NCI-H2227 (cell line): Measurements from ENCODE around the gene MARCHF10.
A peak's percentile ranks its signal among the peaks of the same experiment; 100 is the strongest.
"Not testable (repeated sequence)": the region's sequence is repeated elsewhere in the genome, so short reads cannot be mapped to it uniquely, and the experiment has no call there.

Source experiments
- DNase-seq: peaks from one replicate; lab custom pipeline; 2025; ENCODE audit not compliant: unreplicated experiment; lab: John Stamatoyannopoulos, UW

MARCHF10 gene

DNA sequence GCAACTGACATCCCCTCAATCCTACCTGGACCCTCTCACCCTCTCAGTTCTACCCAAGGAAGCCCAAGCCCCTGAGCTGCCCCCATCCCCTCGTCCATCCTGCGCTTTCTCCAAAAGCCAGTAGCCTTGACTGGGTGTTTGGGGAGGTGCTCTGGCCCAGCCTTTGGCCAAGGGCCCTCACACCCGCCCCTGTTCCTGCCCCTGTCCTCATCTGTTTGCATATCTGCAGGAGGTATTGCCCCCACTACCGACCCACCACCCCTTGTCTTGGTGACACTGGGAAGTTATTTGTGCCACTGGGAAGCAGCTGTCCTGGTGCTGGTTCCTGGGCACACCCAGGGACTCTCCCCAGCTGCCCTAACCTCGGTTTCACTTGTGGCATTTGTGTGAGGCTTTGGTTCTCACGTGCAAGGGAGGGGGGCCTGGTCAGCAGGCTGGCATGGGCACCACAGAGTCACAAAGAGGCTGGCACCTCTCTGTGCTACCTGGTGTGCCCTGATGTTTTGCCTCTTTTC lies 105.3 kb downstream of the MARCHF10 start:
- no peak for DNase-seq

DNA sequence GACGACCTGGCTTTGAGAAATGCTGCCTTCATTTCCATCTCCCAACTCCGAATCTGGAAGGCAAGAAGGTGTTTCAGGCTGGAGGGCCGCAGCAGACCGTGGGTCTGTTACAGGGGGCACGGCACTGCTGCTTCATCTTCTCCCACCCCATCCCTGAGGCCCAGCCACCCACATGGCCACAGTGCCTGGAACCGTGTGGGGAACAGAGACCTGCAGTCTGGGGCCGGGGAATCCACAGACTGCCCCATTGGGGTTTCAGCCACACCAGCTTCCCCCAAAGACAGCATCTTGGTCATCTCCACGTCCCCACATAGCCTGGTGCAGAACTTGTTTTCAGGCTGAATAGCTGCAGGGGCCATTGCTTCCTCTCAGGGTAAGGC lies 106.4 kb downstream of the MARCHF10 start:
- no peak for DNase-seq

DNA sequence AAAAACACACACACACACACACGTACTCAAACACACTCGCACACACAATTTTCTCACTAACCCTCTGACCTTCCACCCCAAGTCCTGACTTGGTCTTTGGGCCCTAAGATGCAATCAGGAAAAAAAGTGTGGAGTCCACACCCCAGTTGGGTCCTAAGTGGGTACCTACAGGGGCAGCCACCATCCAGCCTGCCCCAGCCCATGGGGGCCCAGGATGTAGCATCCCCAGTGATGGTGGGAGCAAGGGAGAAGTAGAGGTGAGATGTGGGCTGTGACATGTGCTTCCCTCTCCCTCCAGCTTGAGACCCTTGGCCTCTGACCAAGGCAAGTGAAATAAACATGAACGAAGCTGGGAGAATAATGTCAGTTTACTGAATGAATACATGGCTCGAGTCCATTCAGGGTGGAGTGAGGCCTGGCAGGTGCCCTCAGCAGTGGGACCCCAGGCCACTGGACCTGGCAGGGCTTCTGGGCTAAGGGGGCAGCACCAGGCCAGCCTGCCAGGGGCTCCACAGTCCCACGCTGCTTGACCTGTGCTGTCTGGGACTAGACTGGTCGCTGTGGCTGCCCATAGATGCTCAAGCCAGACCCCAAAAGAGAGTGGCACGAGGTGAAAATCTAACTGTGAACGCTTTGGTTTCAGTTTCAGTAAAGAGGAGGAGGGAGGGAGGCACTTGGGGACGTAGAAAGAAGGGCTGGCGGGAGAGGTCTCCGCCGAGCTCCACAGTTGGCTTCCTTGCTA lies 107.0 kb downstream of the MARCHF10 start:
- DNase-seq = no peak

GRCh38 chr17:62698459-62698858 lies 109.7 kb downstream of the MARCHF10 start:
- DNase-seq = not testable (repeated sequence)

DNA sequence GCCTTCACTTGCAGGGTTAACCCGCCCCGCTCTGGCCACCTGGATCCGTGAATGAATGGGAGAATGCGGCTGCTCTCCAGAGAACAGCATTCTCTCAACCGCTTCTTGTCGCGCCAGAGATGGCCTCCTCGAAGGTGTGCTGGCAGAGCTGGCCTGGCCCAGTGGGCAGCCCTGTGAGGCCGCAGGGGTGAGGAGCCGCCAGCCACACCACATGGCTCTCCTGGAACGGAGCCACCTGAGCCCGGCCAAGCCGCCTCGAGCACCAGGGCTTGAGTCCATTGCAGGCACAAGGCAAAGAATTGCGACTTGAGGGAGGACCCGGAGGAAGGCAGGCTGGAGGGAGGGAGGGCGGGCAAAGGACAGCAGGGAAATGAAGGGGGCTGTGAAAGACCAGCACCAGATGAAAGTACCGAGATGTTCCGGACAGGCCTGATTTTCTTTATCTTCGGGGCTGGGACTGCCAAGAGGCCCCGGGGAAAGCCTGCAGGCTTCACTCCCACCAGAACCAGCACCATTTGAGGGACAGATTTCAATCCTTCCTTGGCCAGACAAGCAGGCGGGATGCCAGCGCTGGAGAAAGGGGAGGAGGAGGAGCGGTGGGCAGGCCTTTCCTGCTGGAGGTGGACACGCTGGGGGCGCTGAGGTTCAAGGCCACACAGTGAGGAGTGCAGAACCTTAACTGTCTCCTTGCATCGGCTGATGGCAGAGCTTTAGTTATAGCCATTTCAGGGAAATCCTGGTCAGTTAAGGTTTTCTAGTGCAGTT lies 111.2 kb downstream of the MARCHF10 start:
- no peak for DNase-seq

- DNase-seq = no peak
These were observed 111.9 kb downstream of the MARCHF10 start for GRCh38 chr17:62696256-62696655.

DNA sequence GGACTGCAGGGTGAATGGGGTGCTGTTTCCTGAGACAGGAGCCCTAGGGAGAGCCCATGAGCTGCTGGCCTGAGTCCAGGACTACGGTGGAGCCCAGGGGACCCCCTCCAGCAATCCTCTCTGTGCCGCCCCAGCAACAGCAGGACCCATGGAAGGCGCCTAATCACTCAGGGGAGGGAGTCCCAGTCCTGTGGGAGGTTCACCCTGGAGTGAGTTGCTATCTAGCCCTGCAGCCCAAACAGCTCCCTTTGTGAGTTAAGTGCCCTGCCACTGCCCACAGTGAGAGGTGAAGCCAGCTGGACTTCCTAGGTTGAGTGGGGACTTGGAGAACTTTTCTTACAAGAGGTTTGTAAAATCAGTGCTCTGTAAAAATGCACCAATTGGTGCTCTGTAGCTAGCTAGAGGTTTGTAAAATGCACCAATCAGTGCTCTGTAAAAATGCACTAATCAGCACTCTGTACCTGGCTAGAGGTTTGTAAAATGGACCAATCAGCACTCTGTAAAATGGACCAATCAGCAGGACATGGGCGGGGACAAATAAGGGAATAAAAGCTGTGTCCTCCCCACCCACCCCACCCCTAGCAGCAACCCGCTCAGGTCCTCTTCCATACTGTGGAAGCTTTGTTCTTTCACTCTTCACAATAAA lies 112.9 kb downstream of the MARCHF10 start:
- DNase-seq = not testable (repeated sequence)

- no peak for DNase-seq
These were observed 114.3 kb downstream of the MARCHF10 start for GRCh38 chr17:62693616-62694409.

DNA sequence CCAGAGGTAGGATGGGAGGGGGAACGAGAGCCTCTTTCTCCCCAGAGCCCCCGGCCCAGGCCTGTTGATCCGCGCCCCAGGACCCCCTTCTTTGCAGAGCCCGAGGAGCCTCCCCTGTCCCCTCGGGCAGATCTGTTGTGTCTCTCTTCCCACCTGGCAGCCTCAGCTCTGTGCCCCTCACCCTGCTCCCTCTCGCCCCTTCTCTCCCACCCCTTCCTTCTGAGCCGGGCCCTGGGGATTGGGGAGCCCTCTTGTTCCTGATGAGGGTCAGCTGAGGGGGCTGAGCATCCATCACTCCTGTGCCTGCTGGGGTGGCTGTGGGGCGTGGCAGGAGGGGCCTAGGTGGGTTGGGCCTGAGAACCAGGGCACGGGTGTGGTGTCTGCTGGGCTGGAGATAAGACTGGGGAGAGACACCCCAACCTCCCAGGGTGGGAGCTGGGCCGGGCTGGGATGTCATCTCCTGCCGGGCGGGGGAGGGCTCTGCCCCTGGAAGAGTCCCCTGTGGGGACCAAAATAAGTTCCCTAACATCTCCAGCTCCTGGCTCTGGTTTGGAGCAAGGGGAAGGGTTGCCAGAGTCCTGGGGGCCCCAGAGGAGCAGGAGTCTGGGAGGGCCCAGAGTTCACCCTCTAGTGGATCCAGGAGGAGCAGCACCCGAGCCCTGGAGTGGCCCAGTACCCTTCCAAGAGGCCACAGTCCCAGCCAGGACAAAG lies 115.2 kb downstream of the MARCHF10 start:
- DNase-seq = peak; percentile 18

GRCh38 chr17:62692159-62692651 lies 115.9 kb downstream of the MARCHF10 start:
- peak; percentile 61 for DNase-seq

GRCh38 chr17:62691589-62691915 lies 116.6 kb downstream of the MARCHF10 start:
- DNase-seq = not testable (repeated sequence)

DNA sequence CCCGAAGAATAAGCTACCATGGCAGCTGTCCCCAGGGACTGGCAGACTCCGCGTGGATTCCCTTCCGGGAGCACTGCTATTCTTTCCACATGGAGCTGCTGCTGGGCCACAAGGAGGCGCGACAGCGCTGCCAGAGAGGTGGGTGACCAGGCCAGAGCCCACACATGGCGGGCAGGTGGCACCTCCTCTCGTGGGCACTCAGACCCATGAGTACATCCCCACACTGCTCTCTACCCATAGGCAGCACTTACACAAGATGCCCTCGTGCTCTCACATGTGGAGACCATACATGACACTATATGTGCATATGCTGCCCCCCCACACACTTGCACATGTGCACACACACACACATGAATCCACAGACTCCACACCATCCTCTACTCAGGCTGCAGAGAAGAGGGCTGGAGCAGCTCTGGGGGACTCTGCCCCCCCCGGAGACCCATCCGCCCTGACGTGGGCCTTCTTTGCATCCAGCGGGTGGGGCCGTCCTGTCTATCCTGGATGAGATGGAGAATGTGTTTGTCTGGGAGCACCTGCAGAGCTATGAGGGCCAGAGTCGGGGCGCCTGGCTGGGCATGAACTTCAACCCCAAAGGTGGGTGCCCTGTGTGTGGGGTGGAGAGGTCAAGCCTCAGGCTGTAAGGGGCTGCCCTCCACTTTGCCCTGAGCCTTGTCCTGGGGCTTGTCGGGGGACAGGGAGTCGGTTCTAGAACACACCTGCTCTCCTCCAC lies 117.8 kb downstream of the MARCHF10 start:
- DNase-seq = no peak

- DNase-seq = no peak
These were observed 118.5 kb downstream of the MARCHF10 start for GRCh38 chr17:62689441-62690167.

DNA sequence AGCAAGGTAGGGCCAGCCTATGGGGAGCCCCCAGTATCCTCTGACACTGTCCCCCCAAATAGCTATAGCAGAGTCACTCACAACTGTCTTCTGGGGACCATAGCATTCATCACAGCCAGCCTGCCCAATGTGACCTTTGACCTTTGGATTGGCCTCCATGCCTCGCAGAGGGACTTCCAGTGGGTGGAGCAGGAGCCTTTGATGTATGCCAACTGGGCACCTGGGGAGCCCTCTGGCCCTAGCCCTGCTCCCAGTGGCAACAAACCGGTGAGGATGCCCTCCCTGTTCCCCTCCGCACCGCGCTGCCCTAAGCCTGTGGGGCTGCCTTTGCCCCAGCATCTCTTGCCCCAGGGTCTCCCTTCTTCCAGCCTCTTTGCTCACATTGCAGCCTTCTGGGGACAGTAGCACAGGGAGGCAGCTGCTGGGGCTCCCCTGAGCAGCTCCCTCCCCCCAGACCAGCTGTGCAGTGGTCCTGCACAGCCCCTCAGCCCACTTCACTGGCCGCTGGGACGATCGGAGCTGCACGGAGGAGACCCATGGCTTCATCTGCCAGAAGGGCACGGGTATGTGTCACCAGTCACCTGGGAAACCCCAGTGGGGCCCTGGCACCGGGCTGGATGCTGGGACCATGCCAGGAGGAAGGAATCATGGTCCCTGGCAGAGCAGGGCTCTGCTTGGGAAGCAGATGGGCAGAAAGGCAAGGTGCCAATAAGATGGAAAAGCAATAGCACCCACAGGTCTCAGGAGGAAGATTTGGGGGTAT lies 119.5 kb downstream of the MARCHF10 start:
- no peak for DNase-seq

DNA sequence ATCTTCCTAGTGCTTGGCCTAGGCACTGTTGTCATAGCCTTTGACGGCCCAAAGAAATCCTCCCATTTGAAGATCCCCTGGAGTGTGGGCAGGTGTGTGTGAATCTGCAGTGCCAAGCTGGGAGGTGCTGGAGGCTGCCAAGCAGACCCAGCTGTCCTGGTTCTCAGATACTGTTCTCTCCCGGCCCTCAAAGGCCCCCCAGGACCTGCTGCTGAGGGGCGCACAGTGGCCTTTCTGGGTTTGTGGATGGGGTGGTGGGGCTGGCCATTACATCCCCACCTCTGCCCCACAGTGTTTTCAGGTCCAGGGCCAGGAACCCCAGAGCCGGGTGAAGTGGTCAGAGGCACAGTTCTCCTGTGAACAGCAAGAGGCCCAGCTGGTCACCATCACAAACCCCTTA lies 120.1 kb downstream of the MARCHF10 start:
- DNase-seq = no peak

- DNase-seq = no peak
These were observed 123.9 kb downstream of the MARCHF10 start for GRCh38 chr17:62684179-62684578.

- DNase-seq = no peak
These were observed 126.2 kb downstream of the MARCHF10 start for GRCh38 chr17:62681939-62682381.
